Measurements from ENCODE around the gene CREB5.
"Not testable (repeated sequence)": the region's sequence is repeated elsewhere in the genome, so short reads cannot be mapped to it uniquely, and the experiment has no call there.

CREB5 gene

GRCh38 chr7:28551766-28552165 is 139.4 kb downstream of the CREB5 start:
- not testable (repeated sequence) for DNase-seq

- DNase-seq: no peak
Measured at GRCh38 chr7:28554802-28555471, 142.6 kb downstream of the CREB5 start.

GRCh38 chr7:28556025-28556424 is 143.7 kb downstream of the CREB5 start:
- no peak for DNase-seq

GRCh38 chr7:28556671-28557070 is 144.4 kb downstream of the CREB5 start:
- no peak for DNase-seq

GRCh38 chr7:28558236-28558635 is 145.9 kb downstream of the CREB5 start:
- DNase-seq: no peak

GRCh38 chr7:28560767-28561166 is 148.4 kb downstream of the CREB5 start:
- no peak for DNase-seq

- no peak for DNase-seq
Measured at GRCh38 chr7:28564033-28564432, 151.7 kb downstream of the CREB5 start.

- DNase-seq: no peak
Measured at GRCh38 chr7:28564755-28565374, 152.5 kb downstream of the CREB5 start.

GRCh38 chr7:28565980-28566379 is 153.7 kb downstream of the CREB5 start:
- DNase-seq: no peak

GRCh38 chr7:28570113-28570969 is 158.0 kb downstream of the CREB5 start:
- DNase-seq: no peak

GRCh38 chr7:28570970-28571288 is 158.6 kb downstream of the CREB5 start:
- DNase-seq: no peak

- DNase-seq: no peak
Measured at GRCh38 chr7:28571405-28571804, 159.1 kb downstream of the CREB5 start.

- no peak for DNase-seq
Measured at GRCh38 chr7:28572321-28573058, 160.2 kb downstream of the CREB5 start.

GRCh38 chr7:28573059-28573553 is 160.8 kb downstream of the CREB5 start:
- no peak for DNase-seq

GRCh38 chr7:28573651-28574301 is 161.5 kb downstream of the CREB5 start:
- DNase-seq: no peak

GRCh38 chr7:28575241-28575643 is 162.9 kb downstream of the CREB5 start:
- no peak for DNase-seq

GRCh38 chr7:28576656-28577055 is 164.3 kb downstream of the CREB5 start:
- DNase-seq: no peak

- DNase-seq: no peak
Measured at GRCh38 chr7:28579571-28579970, 167.3 kb downstream of the CREB5 start.

GRCh38 chr7:28580665-28581064 is 168.3 kb downstream of the CREB5 start:
- no peak for DNase-seq

- no peak for DNase-seq
Measured at GRCh38 chr7:28581351-28581750, 169.0 kb downstream of the CREB5 start.

- DNase-seq: no peak
Measured at GRCh38 chr7:28582226-28582625, 169.9 kb downstream of the CREB5 start.

GRCh38 chr7:28584235-28584634 is 171.9 kb downstream of the CREB5 start:
- no peak for DNase-seq

- DNase-seq: no peak
Measured at GRCh38 chr7:28586736-28587135, 174.4 kb downstream of the CREB5 start.

Measured in activated CD4-positive, alpha-beta T cell treated with anti-CD3 and anti-CD28 coated beads, Interleukin-2, amount 50 U/mL, for 48 hours (primary cell).